ENCODE data around the gene S1PR1. TPM values are rescaled to one million over a fixed set of nuclear protein-coding genes. Genes with fewer than 3 reads are reported as not detected.

S1PR1 gene
- total and polyA plus RNA-seq, 2 donors (not counting 3 experiments of a cell fraction or from before 2014, with no cell fraction given) = 137 to 387 TPM

DNA sequence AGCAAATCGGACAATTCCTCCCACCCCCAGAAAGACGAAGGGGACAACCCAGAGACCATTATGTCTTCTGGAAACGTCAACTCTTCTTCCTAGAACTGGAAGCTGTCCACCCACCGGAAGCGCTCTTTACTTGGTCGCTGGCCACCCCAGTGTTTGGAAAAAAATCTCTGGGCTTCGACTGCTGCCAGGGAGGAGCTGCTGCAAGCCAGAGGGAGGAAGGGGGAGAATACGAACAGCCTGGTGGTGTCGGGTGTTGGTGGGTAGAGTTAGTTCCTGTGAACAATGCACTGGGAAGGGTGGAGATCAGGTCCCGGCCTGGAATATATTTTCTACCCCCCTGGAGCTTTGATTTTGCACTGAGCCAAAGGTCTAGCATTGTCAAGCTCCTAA, 3.2 kb downstream of the S1PR1 start:
- H3K4me1 ChIP-seq (ENCODE audit: control insufficient read depth, extremely low read depth, insufficient read depth, low read length) = peaks cover 57% of the 10 kb centered on the region
- ChIA-PET POLR2A (interaction anchor here (0.8 to 2.8 kb wide), 4 partner anchors 11 to 344 kb away, joined by 3 to 22 read pairs (median 11); partner anchors contain the start of gene SLC30A7), CTCF (interaction anchor here (0.9 to 12.2 kb wide), 11 partner anchors 11 to 319 kb away, joined by 3 to 368 read pairs (median 16); no protein-coding TSS in a partner anchor)
- no TSS peak for BruUV-seq (replicated peaks)
- H3K27ac ChIP-seq (ENCODE audit: insufficient read depth, low read depth, low read length) = peak overlapping the region; percentile 99
- H3K36me3 ChIP-seq (ENCODE audit: control insufficient read depth in 2 of 2, extremely low read depth in 1 of 2, insufficient read depth in 2 of 2, low read length in 2 of 2) = peaks cover 16 to 19% of the 10 kb centered on the region in 2 experiments
- no peaks in the 10 kb centered on the region for H3K9me1 ChIP-seq (replicated peaks; ENCODE audit: control insufficient read depth, extremely low read depth, insufficient read depth, low read length)
- intact Hi-C loops (cut with micrococcal nuclease) = no loop called here
- dilution Hi-C loops (cut with MboI; ENCODE audit: extremely low pct_ligation_motif_present, low sequenced_read_pairs) = no loop called here
- no peak for TF ChIP-seq POLR2A (IDR thresholded peaks at IDR 0.05; ENCODE audit: low read depth, low read length)
- no peak for TF ChIP-seq FOS (IDR thresholded peaks at IDR 0.05; ENCODE audit: borderline replicate concordance, insufficient read depth, low read length)
- no peak for TF ChIP-seq JUN (IDR thresholded peaks at IDR 0.05; ENCODE audit: borderline replicate concordance, insufficient read depth, insufficient read length, low read depth)
- no peak for TF ChIP-seq MYC (IDR thresholded peaks at IDR 0.05; ENCODE audit: low read depth, low read length)
- TF ChIP-seq, protein P1, sequence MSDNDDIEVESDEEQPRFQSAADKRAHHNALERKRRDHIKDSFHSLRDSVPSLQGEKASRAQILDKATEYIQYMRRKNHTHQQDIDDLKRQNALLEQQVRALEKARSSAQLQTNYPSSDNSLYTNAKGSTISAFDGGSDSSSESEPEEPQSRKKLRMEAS (IDR thresholded peaks at IDR 0.05; ENCODE audit: insufficient read depth, insufficient read length) = no peak
- TF ChIP-seq, protein P2, sequence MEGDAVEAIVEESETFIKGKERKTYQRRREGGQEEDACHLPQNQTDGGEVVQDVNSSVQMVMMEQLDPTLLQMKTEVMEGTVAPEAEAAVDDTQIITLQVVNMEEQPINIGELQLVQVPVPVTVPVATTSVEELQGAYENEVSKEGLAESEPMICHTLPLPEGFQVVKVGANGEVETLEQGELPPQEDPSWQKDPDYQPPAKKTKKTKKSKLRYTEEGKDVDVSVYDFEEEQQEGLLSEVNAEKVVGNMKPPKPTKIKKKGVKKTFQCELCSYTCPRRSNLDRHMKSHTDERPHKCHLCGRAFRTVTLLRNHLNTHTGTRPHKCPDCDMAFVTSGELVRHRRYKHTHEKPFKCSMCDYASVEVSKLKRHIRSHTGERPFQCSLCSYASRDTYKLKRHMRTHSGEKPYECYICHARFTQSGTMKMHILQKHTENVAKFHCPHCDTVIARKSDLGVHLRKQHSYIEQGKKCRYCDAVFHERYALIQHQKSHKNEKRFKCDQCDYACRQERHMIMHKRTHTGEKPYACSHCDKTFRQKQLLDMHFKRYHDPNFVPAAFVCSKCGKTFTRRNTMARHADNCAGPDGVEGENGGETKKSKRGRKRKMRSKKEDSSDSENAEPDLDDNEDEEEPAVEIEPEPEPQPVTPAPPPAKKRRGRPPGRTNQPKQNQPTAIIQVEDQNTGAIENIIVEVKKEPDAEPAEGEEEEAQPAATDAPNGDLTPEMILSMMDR (IDR thresholded peaks at IDR 0.05; ENCODE audit: extremely low read depth in 1 of 2, insufficient read depth in 1 of 2, low read depth in 1 of 2, low read length in 2 of 2) = no peak
- TF ChIP-seq GATA2 (IDR thresholded peaks at IDR 0.05; ENCODE audit: insufficient read depth, insufficient read length, low read depth, low read length) = no peak
- no peak for TF ChIP-seq EZH2 (IDR thresholded peaks at IDR 0.05; ENCODE audit: borderline replicate concordance, low read depth, low read length, severe bottlenecking)
- no peak for TF ChIP-seq POLR2AphosphoS5 (IDR thresholded peaks at IDR 0.05; ENCODE audit: insufficient read depth, low read depth, low read length)
- no peak overlapping the region for H2AFZ ChIP-seq (ENCODE audit: low read depth, low read length)
- DNase-seq (ENCODE audit: low read depth, low spot score) (peak; percentile 65), FAIRE-seq (no peak)
- H3K9ac ChIP-seq (replicated peaks; ENCODE audit: extremely low read depth, insufficient read depth, low read length) = peak overlapping the region; percentile 100
- peak overlapping the region; percentile 90 for H3K4me2 ChIP-seq (ENCODE audit: insufficient read depth, low read length)
- H4K20me1 ChIP-seq (replicated peaks; ENCODE audit: control insufficient read depth, extremely low read depth, insufficient read depth, low read length) = no peaks in the 10 kb centered on the region
- H3K27me3 ChIP-seq (ENCODE audit: control insufficient read depth in 2 of 2, insufficient read depth in 2 of 2, low read length in 2 of 2) = no peaks in the 10 kb centered on the region
- peaks cover 61% of the 10 kb centered on the region for H3K79me2 ChIP-seq (ENCODE audit: control insufficient read depth, insufficient read depth, low read length)
- peak overlapping the region; percentile 21 to 100 (median 88) for H3K4me3 ChIP-seq (replicated peaks in 1 of 3; ENCODE audit: insufficient read depth in 1 of 3, low read depth in 1 of 3, low read length in 3 of 3)
- H3K9me3 ChIP-seq (replicated peaks; ENCODE audit: control insufficient read depth, insufficient read depth, low read length) = no peaks in the 10 kb centered on the region

Data from endothelial cell of umbilical vein (primary cell).